Endothelial cell (in vitro differentiated cells): ENCODE data around the gene ROPN1L. TPM values are rescaled to one million over a fixed set of nuclear protein-coding genes. Genes with fewer than 3 reads are reported as not detected.

Experiments
- DNase-seq: peaks from one replicate; pipeline ENCODE4 v3.0.0; 2021; ENCODE audit warnings: low spot score
- H3K27ac Mint-ChIP-seq: one replicate; pipeline ENCODE4 v1.8.0; 2021; ENCODE audit warnings: mixed read lengths, inconsistent platforms; ENCODE audit not compliant: unreplicated experiment
- H3K27me3 Mint-ChIP-seq: one replicate; pipeline ENCODE4 v1.8.0; 2021; ENCODE audit warnings: mild to moderate bottlenecking, moderate library complexity, mixed read lengths, inconsistent platforms; ENCODE audit not compliant: unreplicated experiment
- H3K36me3 Mint-ChIP-seq: one replicate; pipeline ENCODE4 v1.8.0; 2021; ENCODE audit warnings: mild to moderate bottlenecking, low read depth, mixed read lengths, inconsistent platforms; ENCODE audit not compliant: unreplicated experiment
- H3K4me1 Mint-ChIP-seq: one replicate; pipeline ENCODE4 v1.8.0; 2021; ENCODE audit warnings: mild to moderate bottlenecking, mixed read lengths, inconsistent platforms; ENCODE audit not compliant: unreplicated experiment
- H3K4me3 Mint-ChIP-seq: one replicate; pipeline ENCODE4 v1.8.0; 2021; ENCODE audit warnings: mild to moderate bottlenecking, mixed read lengths, inconsistent platforms; ENCODE audit not compliant: unreplicated experiment
- H3K9me3 Mint-ChIP-seq: one replicate; pipeline ENCODE4 v1.8.0; 2021; ENCODE audit warnings: mixed read lengths, inconsistent platforms; ENCODE audit not compliant: unreplicated experiment
- total RNA-seq: library from RNA; stranded (reverse); fragmentation: NEBNext Ultra II Directional; extraction: Animal tissue kit (Norgen Biotek cat#: 25700); gene quantifications from one replicate; pipeline ENCODE4 v1.2.1, GENCODE V29; 2021; ENCODE audit not compliant: unreplicated experiment
- TF ChIP-seq, protein P1 (sequence below): fragments of 200-600 bp; sonication (generic); IDR thresholded peaks from one replicate; pipeline ENCODE4 v1.5.0; 2021; ENCODE audit warnings: antibody characterized with exemption; ENCODE audit not compliant: unreplicated experiment

The ROPN1L gene
- total RNA-seq, 1 donor from 2014 or later = 4.0 TPM

DNA sequence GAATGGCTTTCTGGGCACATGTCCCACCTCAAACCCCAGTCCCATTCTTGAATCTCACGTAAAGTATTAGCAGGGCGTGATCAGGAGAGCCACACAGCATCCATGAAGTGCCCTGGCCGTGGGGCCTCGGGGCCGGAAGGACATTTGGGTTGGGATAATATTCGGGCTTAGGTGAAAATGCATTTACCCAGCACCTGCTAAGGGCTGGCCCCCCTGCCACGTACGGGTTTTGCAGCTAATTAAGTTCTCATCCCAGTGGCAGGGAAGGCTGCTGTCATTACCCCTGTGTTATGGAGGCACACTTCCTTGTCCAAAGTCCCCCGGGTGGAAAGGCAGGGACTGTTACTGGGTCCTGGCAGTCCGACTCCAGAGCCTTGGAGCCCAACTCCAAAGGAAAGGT, 29.0 kb downstream of the ROPN1L start:
- Mint-ChIP-seq H3K9me3 (no peaks in the 10 kb centered on the region), H3K4me3 (no peak overlapping the region), H3K4me1 (peaks cover 18% of the 10 kb centered on the region), H3K27ac (no peak overlapping the region), H3K27me3 (peaks cover 9% of the 10 kb centered on the region), H3K36me3 (peaks cover 4% of the 10 kb centered on the region)
- TF ChIP-seq, protein P1, sequence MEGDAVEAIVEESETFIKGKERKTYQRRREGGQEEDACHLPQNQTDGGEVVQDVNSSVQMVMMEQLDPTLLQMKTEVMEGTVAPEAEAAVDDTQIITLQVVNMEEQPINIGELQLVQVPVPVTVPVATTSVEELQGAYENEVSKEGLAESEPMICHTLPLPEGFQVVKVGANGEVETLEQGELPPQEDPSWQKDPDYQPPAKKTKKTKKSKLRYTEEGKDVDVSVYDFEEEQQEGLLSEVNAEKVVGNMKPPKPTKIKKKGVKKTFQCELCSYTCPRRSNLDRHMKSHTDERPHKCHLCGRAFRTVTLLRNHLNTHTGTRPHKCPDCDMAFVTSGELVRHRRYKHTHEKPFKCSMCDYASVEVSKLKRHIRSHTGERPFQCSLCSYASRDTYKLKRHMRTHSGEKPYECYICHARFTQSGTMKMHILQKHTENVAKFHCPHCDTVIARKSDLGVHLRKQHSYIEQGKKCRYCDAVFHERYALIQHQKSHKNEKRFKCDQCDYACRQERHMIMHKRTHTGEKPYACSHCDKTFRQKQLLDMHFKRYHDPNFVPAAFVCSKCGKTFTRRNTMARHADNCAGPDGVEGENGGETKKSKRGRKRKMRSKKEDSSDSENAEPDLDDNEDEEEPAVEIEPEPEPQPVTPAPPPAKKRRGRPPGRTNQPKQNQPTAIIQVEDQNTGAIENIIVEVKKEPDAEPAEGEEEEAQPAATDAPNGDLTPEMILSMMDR = no peak
- DNase-seq = no peak

DNA sequence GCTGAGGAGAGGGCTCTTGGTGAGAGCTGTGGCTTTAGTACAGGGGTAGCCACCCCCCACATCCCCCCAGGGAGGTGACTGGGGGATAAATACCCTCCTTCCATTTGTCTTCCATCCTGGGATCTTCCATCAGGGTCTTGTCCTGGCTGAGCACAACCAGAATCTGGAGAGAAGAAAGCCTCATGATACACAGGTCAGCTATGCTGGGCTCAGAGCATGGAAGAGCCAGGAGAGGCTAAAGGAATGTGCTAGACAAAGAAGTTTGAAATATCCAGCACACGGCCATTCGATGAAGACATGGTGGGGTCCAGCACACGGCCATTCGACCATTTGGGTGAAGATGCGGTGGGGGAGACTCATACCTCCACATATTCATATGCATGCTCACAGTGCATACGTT, 30.0 kb downstream of the ROPN1L start:
- peaks cover 6% of the 10 kb centered on the region for H3K27me3 Mint-ChIP-seq
- H3K36me3 Mint-ChIP-seq = peaks cover 4% of the 10 kb centered on the region
- H3K4me3 Mint-ChIP-seq = no peak overlapping the region
- peaks cover 18% of the 10 kb centered on the region for H3K4me1 Mint-ChIP-seq
- TF ChIP-seq, protein P1 = no peak
- no peaks in the 10 kb centered on the region for H3K9me3 Mint-ChIP-seq
- H3K27ac Mint-ChIP-seq = no peak overlapping the region
- DNase-seq = no peak

DNA sequence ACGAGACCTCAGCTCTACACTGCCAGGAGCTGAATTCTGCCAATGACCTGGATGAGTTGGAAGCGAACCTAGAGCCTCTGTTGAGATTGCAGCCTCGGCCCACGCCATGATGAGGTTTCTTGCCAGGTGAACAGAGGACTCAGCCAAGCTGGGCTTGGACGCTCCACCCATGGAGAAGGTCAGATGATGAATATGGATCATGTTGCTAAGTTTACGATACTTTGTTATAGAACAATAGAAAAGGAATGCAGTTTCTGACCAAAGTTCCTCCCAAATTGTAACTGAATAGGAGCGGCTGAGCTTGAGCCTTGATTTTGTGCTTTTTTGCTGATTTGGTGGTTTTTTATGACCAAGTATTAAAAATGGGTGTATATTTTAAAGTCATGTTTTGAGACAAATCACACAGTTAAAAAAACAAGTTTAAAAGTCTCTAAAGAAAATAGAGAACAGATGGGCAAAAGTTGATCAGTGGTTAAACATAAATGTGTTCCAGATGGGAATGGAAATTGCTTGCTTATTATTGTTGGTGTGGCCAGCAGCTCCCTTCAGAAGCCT, 32.9 kb downstream of the ROPN1L start:
- Mint-ChIP-seq H3K4me3 (no peak overlapping the region), H3K4me1 (peaks cover 4% of the 10 kb centered on the region), H3K27me3 (peaks cover 4% of the 10 kb centered on the region), H3K9me3 (no peaks in the 10 kb centered on the region), H3K36me3 (peaks cover 7% of the 10 kb centered on the region), H3K27ac (no peak overlapping the region)
- TF ChIP-seq, protein P1 = no peak
- DNase-seq = no peak

DNA sequence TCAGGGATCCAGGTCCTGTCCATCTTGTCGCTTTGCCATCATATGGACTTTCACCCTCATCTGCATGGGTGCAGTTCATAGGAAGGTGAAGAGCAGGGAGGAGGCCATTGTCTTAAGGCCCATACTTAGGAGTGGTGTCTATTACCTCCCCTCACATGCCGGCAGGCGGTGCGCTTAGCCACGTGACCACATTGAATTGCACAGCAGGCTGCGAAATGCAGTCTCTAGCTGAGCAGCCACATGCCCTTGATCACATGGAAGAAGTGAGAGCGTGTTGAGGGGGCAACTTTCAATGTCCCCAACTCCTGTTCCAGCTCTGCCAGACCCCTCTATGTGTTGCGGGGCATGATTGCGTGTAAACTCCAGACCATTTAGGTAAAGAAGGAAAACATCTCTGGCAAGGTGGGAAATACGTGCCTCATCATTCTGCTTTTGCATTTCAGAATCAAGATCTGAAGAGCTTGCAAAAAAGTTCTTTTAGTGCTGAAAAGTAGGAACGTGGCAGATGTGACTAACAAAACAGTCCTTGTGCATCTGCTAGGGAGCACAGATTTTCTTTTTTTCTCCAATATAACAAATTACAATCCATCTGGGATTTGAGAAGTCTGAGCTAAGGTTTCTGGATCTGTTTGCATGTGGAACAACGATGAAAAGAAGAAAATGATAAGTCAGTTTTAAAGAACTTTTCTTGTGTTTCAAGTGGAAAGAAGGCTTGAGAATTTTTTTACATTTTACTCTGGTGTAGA, 34.4 kb downstream of the ROPN1L start:
- peaks cover 7% of the 10 kb centered on the region for H3K36me3 Mint-ChIP-seq
- peaks cover 4% of the 10 kb centered on the region for H3K27me3 Mint-ChIP-seq
- TF ChIP-seq, protein P1 = no peak
- H3K9me3 Mint-ChIP-seq = no peaks in the 10 kb centered on the region
- no peak overlapping the region for H3K27ac Mint-ChIP-seq
- no peak overlapping the region for H3K4me3 Mint-ChIP-seq
- no peak for DNase-seq
- H3K4me1 Mint-ChIP-seq = peaks cover 4% of the 10 kb centered on the region

DNA sequence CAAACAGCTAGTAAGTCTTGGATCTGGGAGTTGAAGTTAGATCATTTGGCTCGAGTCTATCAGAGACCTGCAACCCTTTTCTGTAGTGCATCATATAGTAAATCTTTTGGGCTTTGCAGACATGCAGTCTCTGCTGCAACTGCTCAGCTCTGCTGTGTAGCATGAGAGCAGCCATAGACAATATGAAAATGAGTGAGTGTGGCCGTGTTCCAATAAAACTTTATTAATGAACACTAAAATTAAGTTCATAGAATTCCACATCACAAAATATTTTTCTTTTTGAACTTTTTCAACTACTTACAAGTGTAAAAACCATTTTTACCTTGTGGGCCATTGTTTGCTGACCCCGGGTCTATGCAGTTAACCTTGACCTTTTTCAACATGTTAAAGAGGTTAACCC, 35.2 kb downstream of the ROPN1L start:
- Mint-ChIP-seq H3K9me3 (no peaks in the 10 kb centered on the region), H3K27me3 (peaks cover 4% of the 10 kb centered on the region), H3K27ac (no peak overlapping the region), H3K4me1 (peaks cover 7% of the 10 kb centered on the region), H3K4me3 (no peak overlapping the region), H3K36me3 (peaks cover 7% of the 10 kb centered on the region)
- TF ChIP-seq, protein P1 = no peak
- DNase-seq = no peak
